HUDEP-2 (cell line): Measurements from ENCODE around the gene MEPE.
"Not testable (repeated sequence)": the region's sequence is repeated elsewhere in the genome, so short reads cannot be mapped to it uniquely, and the experiment has no call there.

Experiments used
- DNase-seq, 76 experiments: peaks; one replicate each; lab custom pipeline; 2025; ENCODE audit not compliant: unreplicated experiment in 76 of 76; lab: John Stamatoyannopoulos, UW

The MEPE gene

DNA sequence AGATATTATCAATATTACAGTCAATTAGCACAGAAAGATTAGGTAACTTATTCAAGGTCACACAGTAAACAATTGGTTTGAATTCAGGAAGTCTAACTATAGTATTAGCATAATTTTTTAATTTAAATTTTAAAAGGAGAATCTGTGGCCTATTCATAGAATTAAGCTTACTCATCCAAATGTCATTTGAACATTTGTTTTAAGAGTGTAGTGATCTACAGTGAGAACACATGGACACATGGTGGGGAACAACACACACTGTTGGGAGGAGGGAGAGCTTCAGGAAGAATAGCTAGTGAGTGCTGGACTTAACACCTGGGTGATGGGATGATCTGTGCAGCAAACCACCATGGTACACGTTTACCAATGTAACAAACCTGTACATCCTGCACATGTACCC, 48.3 kb downstream of the MEPE start:
- DNase-seq, result no peak

- DNase-seq, result no peak
Measured at GRCh38 chr4:87882321-87882720, 49.6 kb downstream of the MEPE start.

DNA sequence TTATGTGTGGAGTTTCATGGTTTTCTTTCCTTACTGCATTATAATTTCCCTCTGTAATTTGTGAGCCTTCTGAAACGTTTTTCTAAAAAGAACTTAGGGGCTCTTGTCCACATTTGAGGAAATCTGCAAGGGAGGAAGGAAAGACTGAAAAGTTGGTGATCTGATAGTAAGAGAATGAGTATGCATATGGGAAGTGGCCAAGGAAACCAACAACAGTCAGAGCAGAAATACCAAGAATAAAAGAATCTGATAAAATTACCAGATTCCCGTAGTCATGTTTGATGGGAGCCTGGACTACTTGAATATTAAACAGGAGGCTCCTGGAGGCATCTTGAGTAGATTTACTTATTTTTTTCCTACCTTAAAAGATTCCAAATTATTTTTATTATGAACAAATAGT, 50.1 kb downstream of the MEPE start:
- DNase-seq, result no peak

GRCh38 chr4:87884976-87885549, 52.3 kb downstream of the MEPE start:
- DNase-seq, result peak in 9 of 76 experiments; percentile 0 to 16 (median 4)

- no peak for DNase-seq
Measured at GRCh38 chr4:87886083-87886482, 53.3 kb downstream of the MEPE start.

GRCh38 chr4:87890753-87891152, 58.0 kb downstream of the MEPE start:
- DNase-seq, result not testable (repeated sequence)

DNA sequence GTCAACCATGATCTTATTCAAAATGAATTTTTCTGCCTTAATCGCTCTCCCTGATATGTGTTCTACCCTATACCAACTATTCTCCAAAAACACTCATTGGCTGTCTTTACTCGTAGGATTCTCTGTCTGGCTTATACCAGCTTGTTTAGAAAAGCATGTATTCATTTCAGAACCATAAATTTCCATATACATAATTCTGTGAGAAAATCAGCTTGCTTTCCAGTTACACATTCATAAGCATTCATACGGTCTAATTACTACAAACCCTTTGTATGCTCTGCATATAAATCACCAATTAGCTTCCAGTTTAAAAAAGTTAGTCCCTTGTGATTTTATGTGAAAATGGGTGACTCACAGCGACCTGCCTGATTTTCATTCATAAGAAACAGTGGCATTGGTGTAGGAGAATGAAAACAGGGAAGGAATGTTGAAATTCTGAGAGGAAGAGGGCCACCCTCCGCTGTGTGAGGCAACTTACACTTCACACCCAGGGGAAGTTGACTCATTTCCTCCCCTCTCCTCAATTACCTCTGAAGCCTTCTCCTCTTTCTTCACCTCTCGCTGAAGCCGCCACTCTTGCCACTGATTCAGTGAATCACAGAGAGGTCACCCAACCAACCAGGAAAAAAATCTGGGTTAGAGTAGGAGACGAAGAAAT, 63.3 kb downstream of the MEPE start:
- no peak for DNase-seq
